Ishikawa (cell line): ENCODE results near the gene ZNF644.

ENCODE experiments used
- CEBPB ChIP-seq: IDR thresholded peaks from 2 replicates; pipeline ENCODE4 v1.6.1; 2012
- CREB1 ChIP-seq: IDR thresholded peaks from 2 replicates; pipeline ENCODE4 v1.6.1; 2012; ENCODE audit warnings: low read depth
- EGR1 ChIP-seq: IDR thresholded peaks from 2 replicates; pipeline ENCODE4 v1.6.1; 2012
- EP300 ChIP-seq: IDR thresholded peaks from 2 replicates; pipeline ENCODE4 v1.6.1; 2012; ENCODE audit warnings: borderline replicate concordance
- FOXM1 ChIP-seq: IDR thresholded peaks from 2 replicates; pipeline ENCODE4 v1.6.1; 2012; ENCODE audit warnings: low read depth, borderline replicate concordance
- NFIC ChIP-seq: IDR thresholded peaks from 2 replicates; pipeline ENCODE4 v1.6.1; 2012
- RAD21 ChIP-seq: IDR thresholded peaks from 2 replicates; pipeline ENCODE4 v1.6.1; 2012; ENCODE audit warnings: low read depth
- TAF1 ChIP-seq: IDR thresholded peaks from 2 replicates; pipeline ENCODE4 v1.6.1; 2012; ENCODE audit warnings: low read depth, mild to moderate bottlenecking
- TCF12 ChIP-seq: IDR thresholded peaks from 2 replicates; pipeline ENCODE4 v1.6.1; 2012; ENCODE audit warnings: low read depth
- TEAD4 ChIP-seq: IDR thresholded peaks from 2 replicates; pipeline ENCODE4 v1.6.1; 2012
- USF1 ChIP-seq: IDR thresholded peaks from 2 replicates; pipeline ENCODE4 v1.6.1; 2012
- YY1 ChIP-seq: IDR thresholded peaks from 2 replicates; pipeline ENCODE4 v1.6.1; 2012; ENCODE audit warnings: low read depth
- ZBTB7A ChIP-seq: IDR thresholded peaks from 2 replicates; pipeline ENCODE4 v1.6.1; 2012; ENCODE audit warnings: low read depth
- TF ChIP-seq, protein P1 (sequence below): IDR thresholded peaks from 2 replicates; pipeline ENCODE4 v1.6.1; 2012; ENCODE audit warnings: low read depth, mild to moderate bottlenecking
- TF ChIP-seq, protein P2 (sequence below): IDR thresholded peaks from 2 replicates; pipeline ENCODE4 v1.6.1; 2012

The ZNF644 gene

DNA sequence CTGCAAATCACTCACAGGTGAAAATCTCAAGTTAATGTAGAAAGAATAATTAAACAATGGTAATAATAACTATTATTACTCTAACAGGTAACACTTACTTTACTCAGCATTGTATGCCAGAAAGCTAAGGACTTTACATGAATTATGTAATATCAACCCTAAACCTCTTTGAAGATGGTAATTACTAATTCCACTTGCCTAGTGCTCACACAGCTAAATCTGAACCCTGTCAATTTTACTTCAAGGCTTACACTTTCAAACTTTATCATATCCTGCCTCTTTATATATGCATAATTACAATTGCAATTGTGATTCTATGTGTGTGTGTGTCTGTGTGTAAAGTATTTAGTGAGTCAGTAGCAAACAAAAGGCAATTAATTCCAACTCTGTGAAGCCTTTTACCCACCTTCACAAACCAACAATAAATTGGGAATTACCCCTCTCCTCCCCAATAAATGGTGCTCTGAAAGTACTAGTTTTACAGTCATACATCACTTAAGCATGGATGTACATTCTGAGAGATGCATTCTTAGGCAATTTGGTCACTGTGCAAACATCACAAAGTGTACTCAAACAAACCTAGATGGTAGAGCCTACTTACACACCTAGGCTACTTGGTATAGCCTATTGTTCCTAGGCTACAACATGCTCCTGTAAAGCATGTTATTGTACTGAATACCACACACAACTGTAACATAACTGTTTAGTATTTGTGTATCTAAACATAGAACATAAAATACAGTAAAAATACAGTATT lies 5.9 kb downstream of the ZNF644 start:
- TF ChIP-seq CEBPB (no peak), TEAD4 (no peak), NFIC (no peak), USF1 (no peak), YY1 (no peak), CREB1 (no peak), TAF1 (no peak)
- TF ChIP-seq, protein P1, sequence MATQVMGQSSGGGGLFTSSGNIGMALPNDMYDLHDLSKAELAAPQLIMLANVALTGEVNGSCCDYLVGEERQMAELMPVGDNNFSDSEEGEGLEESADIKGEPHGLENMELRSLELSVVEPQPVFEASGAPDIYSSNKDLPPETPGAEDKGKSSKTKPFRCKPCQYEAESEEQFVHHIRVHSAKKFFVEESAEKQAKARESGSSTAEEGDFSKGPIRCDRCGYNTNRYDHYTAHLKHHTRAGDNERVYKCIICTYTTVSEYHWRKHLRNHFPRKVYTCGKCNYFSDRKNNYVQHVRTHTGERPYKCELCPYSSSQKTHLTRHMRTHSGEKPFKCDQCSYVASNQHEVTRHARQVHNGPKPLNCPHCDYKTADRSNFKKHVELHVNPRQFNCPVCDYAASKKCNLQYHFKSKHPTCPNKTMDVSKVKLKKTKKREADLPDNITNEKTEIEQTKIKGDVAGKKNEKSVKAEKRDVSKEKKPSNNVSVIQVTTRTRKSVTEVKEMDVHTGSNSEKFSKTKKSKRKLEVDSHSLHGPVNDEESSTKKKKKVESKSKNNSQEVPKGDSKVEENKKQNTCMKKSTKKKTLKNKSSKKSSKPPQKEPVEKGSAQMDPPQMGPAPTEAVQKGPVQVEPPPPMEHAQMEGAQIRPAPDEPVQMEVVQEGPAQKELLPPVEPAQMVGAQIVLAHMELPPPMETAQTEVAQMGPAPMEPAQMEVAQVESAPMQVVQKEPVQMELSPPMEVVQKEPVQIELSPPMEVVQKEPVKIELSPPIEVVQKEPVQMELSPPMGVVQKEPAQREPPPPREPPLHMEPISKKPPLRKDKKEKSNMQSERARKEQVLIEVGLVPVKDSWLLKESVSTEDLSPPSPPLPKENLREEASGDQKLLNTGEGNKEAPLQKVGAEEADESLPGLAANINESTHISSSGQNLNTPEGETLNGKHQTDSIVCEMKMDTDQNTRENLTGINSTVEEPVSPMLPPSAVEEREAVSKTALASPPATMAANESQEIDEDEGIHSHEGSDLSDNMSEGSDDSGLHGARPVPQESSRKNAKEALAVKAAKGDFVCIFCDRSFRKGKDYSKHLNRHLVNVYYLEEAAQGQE = no peak

DNA sequence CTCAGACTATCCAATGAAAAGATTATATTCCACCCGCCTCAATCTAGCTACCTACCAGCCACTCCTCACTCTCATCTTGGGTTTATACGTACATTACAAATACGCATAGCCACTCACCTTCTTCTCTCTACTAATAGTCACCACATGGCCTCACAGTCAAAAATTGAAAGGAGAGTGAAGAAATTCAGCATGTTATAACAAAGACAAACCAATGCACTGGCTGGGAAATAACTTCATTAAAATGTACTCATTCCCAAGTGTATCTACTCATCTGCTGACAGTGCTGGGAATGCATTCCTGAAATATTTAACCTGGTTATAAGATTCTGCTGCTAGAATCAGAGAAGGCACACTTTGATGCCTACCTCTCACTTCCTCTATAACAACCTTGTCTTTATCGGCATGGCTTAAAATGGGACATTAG lies 6.5 kb downstream of the ZNF644 start:
- no peak for TF ChIP-seq TAF1
- TF ChIP-seq, protein P2, sequence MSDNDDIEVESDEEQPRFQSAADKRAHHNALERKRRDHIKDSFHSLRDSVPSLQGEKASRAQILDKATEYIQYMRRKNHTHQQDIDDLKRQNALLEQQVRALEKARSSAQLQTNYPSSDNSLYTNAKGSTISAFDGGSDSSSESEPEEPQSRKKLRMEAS = no peak
- TF ChIP-seq FOXM1 = no peak
- no peak for TF ChIP-seq NFIC
- no peak for TF ChIP-seq TCF12
- TF ChIP-seq EGR1 = no peak
- TF ChIP-seq CREB1 = no peak

- TF ChIP-seq ZBTB7A (no peak), EGR1 (no peak), USF1 (no peak), EP300 (no peak), NFIC (no peak), TCF12 (no peak), CEBPB (no peak)
- TF ChIP-seq, protein P2 = no peak
These were observed 7.4 kb downstream of the ZNF644 start for GRCh38 chr1:91014475-91014874.

DNA sequence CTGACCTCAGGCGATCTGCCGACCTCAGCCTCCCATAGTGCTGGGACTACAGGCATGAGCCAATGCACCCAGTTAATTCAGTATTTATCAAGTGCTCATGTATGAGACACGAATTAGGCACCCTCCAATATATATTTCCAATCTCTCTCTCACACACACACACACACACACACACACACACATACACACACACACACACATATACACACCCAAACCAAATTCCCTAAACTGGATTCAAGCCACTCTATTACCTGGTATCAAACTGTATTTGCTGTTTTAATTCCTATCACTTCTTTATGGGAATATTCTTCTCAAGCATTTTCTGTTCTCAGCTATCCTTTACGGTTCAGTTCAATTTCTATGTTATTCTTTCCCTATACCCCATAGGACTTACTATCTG lies 8.5 kb downstream of the ZNF644 start:
- TF ChIP-seq CREB1 = no peak
- no peak for TF ChIP-seq EGR1
- TF ChIP-seq NFIC = no peak
- no peak for TF ChIP-seq RAD21
- no peak for TF ChIP-seq CEBPB
- TF ChIP-seq, protein P1 = no peak
- TF ChIP-seq TAF1 = no peak
- TF ChIP-seq ZBTB7A = no peak
- TF ChIP-seq, protein P2 = no peak
- no peak for TF ChIP-seq TEAD4
- no peak for TF ChIP-seq YY1
- TF ChIP-seq TCF12 = no peak
- no peak for TF ChIP-seq FOXM1
- TF ChIP-seq EP300 = no peak
- no peak for TF ChIP-seq USF1

- TF ChIP-seq EP300 = no peak
- no peak for TF ChIP-seq FOXM1
- no peak for TF ChIP-seq NFIC
- no peak for TF ChIP-seq TCF12
- TF ChIP-seq TEAD4 = no peak
- TF ChIP-seq, protein P2 = no peak
- TF ChIP-seq RAD21 = no peak
- TF ChIP-seq YY1 = no peak
- no peak for TF ChIP-seq TAF1
- TF ChIP-seq CREB1 = no peak
- no peak for TF ChIP-seq ZBTB7A
- TF ChIP-seq USF1 = no peak
- TF ChIP-seq EGR1 = no peak
- TF ChIP-seq, protein P1 = no peak
- no peak for TF ChIP-seq CEBPB
These were observed 9.6 kb downstream of the ZNF644 start for GRCh38 chr1:91012196-91012595.
